Thyroid gland (tissue), 4 donors: ENCODE results near the gene RHBDF2. TPM values are rescaled to one million over a fixed set of nuclear protein-coding genes. Genes with fewer than 3 reads are reported as not detected.

ENCODE experiments used
- DNase-seq, 2 donors: peaks; one replicate each; pipeline ENCODE4 v3.0.0-alpha.2; 2019
- H3K27ac ChIP-seq, 3 donors: fragments of 200-600 bp; sonication (generic); 1 replicate in 2 of 3; 2 replicates in 1 of 3; pipeline ENCODE4 v1.5.1; 2016 to 2019; ENCODE audit warnings: mild to moderate bottlenecking in 1 of 3, moderate library complexity in 1 of 3
- H3K27me3 ChIP-seq: fragments of 200-600 bp; sonication (generic); one replicate; pipeline ENCODE4 v1.5.1; 2019
- H3K36me3 ChIP-seq, 2 donors: fragments of 200-600 bp; sonication (generic); one replicate each; pipeline ENCODE4 v1.5.1; 2016 to 2019
- H3K4me1 ChIP-seq, 2 donors: fragments of 200-600 bp; sonication (generic); one replicate each; pipeline ENCODE4 v1.5.1; 2017 to 2019
- H3K4me3 ChIP-seq, 3 donors: fragments of 200-600 bp; sonication (generic); replicated peaks in 1 of 3; 1 replicate in 2 of 3; 2 replicates in 1 of 3; pipeline ENCODE4 v1.5.1; 2016; ENCODE audit warnings: mild to moderate bottlenecking in 1 of 3
- H3K9me3 ChIP-seq: fragments of 200-600 bp; sonication (generic); one replicate; pipeline ENCODE4 v1.5.1; 2017
- CTCF ChIP-seq, 6 experiments: fragments of 200-600 bp in 3 of 6; fragments of 450-650 bp in 3 of 6; sonication (generic) in 3 of 6; IDR thresholded peaks; one replicate each; pipeline ENCODE4 v1.5.1; 2016 to 2019; ENCODE audit warnings: antibody characterized with exemption in 6 of 6, mild to moderate bottlenecking in 2 of 6, inconsistent platforms in 1 of 6, moderate library complexity in 1 of 6
- POLR2A ChIP-seq, 2 donors: fragments of 450-650 bp; IDR thresholded peaks; one replicate each; pipeline ENCODE4 v1.6.1; 2017; ENCODE audit warnings: antibody characterized with exemption in 2 of 2, mild to moderate bottlenecking in 2 of 2, moderate library complexity in 1 of 2
- WGBS, 2 donors: methylation state at CpG; one replicate each; pipeline ENCODE4 v1.1.5; 2017; 5-methylcytosine and 5-hydroxymethylcytosine counted together
- intact Hi-C: fragments of 100-400 bp; cut with DNase I; formaldehyde crosslinking; loops from one replicate; pipeline ENCODE4 v1.15.1; 2023
- total RNA-seq, 4 donors: library from RNA; depleted of rRNA; stranded (reverse); fragments of >200 nt; gene quantifications; one replicate each; pipeline ENCODE4 v1.2.3, GENCODE V29; 2016

RHBDF2 gene
- total RNA-seq, 4 donors from 2014 or later: 16.4 to 31.1 (median 22.1) TPM

GRCh38 chr17:76538281-76538931, 37.2 kb upstream of the RHBDF2 start:
- 73 to 85% methylated on average over 3 to 14 of the region's 37 CpGs for WGBS, 2 donors
- Histone ChIP-seq H3K27me3 (no peaks in the 10 kb centered on the region), H3K9me3 (no peaks in the 10 kb centered on the region), H3K36me3 (no peaks in the 10 kb centered on the region), H3K4me1 (peaks cover 16 to 40% of the 10 kb centered on the region in 2 donors), H3K4me3 (peak overlapping the region in 1 of 3 donors; percentile 47), H3K27ac (peak overlapping the region; percentile 50 to 85 (median 66))
- intact Hi-C loops: no loop called here
- peak; percentile 26 to 33 for DNase-seq
- no peak for TF ChIP-seq CTCF (IDR thresholded peaks at IDR 0.05)
- TF ChIP-seq POLR2A (IDR thresholded peaks at IDR 0.05): no peak

GRCh38 chr17:76537578-76538280, 36.5 kb upstream of the RHBDF2 start, which contains the start of gene CYGB:
Gene CYGB, minus strand, starts transcription at chr17:76537709. Its CDS starts 167 bp downstream, at chr17:76537542.
- Histone ChIP-seq H3K27ac (peak within 1 kb of the TSS; percentile 52 to 85 (median 66)), H3K36me3 (no peaks in the 10 kb centered on the region), H3K4me3 (peak within 1 kb of the TSS in 1 of 3 donors; percentile 47), H3K4me1 (peaks cover 16 to 40% of the 10 kb centered on the region in 2 donors), H3K27me3 (no peaks in the 10 kb centered on the region), H3K9me3 (no peaks in the 10 kb centered on the region)
- no peak for DNase-seq
- no peak for TF ChIP-seq CTCF (IDR thresholded peaks at IDR 0.05)
- TF ChIP-seq POLR2A (IDR thresholded peaks at IDR 0.05): no peak
- 0 to 3% methylated on average over 8 to 38 of the region's 95 CpGs for WGBS, 2 donors
- intact Hi-C loops: no loop called here

- peak overlapping the region; percentile 52 to 67 (median 66) for H3K27ac ChIP-seq
- TF ChIP-seq CTCF (IDR thresholded peaks at IDR 0.05) (no peak), POLR2A (IDR thresholded peaks at IDR 0.05) (no peak)
- peak; percentile 74 to 79 for DNase-seq
Observed at GRCh38 chr17:76537288-76537577, 36.0 kb upstream of the RHBDF2 start.

GRCh38 chr17:76536511-76537287, 35.5 kb upstream of the RHBDF2 start:
- H3K36me3 ChIP-seq: no peaks in the 10 kb centered on the region
- H3K4me3 ChIP-seq: peak overlapping the region in 1 of 3 donors; percentile 47
- H3K27me3 ChIP-seq: no peaks in the 10 kb centered on the region
- no peaks in the 10 kb centered on the region for H3K9me3 ChIP-seq
- peaks cover 16 to 41% of the 10 kb centered on the region in 2 donors for H3K4me1 ChIP-seq
- WGBS, 2 donors: 69 to 84% methylated on average over 9 to 16 of the region's 25 CpGs
- DNase-seq: no peak
- TF ChIP-seq CTCF (IDR thresholded peaks at IDR 0.05) (no peak), POLR2A (IDR thresholded peaks at IDR 0.05) (no peak)
- H3K27ac ChIP-seq: peak overlapping the region; percentile 52 to 67 (median 66)
- intact Hi-C loops: no loop called here

More at GRCh38 chr17:76537288-76537577, 36.0 kb upstream of the RHBDF2 start:
- Histone ChIP-seq H3K9me3 (no peaks in the 10 kb centered on the region), H3K36me3 (no peaks in the 10 kb centered on the region), H3K27me3 (no peaks in the 10 kb centered on the region), H3K4me3 (peak overlapping the region in 1 of 3 donors; percentile 47), H3K4me1 (peaks cover 16 to 40% of the 10 kb centered on the region in 2 donors)
- no CpG with 5 or more reads among the region's 26 CpGs for WGBS, 2 donors
- intact Hi-C loops: no loop called here
